Measurements from ENCODE around the gene ASB5.

- TF ChIP-seq POLR2AphosphoS5 (IDR thresholded peaks at IDR 0.05) (no peak), POLR2A (IDR thresholded peaks at IDR 0.05) (no peak), CTCF (IDR thresholded peaks at IDR 0.05) (no peak)
These were observed 42.3 kb downstream of the ASB5 start for GRCh38 chr4:176226736-176227135.
